Right forelimb (tissue), 1 donor: Measurements from ENCODE around the gene SASH1.
"Not testable (repeated sequence)": the region's sequence is repeated elsewhere in the genome, so short reads cannot be mapped to it uniquely, and the experiment has no call there.

Experiments
- DNase-seq: peaks from one replicate; pipeline ENCODE4 v3.0.0-alpha.2; 2018

SASH1 gene

DNA sequence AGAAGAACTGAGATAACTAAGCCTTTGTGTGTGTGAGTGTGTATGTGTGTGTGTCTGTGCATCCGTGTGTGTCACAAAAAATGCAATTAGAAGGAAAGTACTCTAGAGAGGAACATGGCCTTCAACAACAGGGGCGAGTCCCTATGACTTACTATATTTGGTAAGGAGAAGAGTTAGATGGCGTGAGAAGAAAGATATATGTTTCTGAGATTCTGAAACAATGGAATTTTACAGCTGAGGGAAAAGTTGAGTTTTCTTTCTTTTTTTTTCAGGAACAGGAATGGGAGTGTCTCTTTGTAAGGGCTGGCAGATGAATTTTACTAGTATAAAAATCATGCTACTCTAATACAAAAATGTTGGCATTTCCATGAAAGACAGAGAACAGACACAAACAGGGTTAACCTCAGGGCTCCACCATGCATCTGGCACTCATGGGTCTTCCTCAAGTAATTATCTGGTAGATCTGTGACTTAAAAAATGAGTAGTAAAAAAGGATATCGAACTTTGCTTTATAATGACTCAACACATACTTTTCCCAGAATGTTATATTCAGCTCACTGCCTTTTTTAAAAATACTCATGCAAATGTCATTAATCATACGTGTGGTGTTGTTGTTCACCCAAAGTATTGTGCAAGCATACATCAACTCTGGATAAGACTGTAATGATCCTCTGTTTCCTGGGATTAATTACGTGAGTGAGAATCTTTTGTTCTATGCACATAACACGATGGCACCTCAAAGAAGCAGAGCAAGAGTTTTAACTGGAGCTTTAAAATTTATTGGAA, 12.8 kb upstream of the SASH1 start:
- DNase-seq = no peak

DNA sequence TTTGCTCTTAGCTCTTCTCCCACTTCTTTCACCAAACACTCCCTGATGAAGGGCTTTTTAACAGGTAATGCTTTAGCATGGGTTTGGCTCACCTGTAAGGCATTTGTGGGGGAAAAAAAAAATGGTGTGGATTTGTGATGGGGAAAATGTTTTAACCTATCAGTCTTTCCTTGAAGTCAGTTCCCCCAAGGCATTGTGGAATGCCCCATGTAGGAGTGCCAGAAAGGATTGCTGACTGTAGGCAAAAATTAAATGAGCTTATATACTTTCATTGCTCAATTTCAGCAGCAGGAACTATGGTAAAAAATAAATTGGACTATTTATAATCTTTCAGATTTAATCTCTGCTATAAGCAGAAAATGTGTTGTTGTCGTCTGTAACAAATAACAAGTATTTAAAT, 10.6 kb upstream of the SASH1 start:
- no peak for DNase-seq

DNA sequence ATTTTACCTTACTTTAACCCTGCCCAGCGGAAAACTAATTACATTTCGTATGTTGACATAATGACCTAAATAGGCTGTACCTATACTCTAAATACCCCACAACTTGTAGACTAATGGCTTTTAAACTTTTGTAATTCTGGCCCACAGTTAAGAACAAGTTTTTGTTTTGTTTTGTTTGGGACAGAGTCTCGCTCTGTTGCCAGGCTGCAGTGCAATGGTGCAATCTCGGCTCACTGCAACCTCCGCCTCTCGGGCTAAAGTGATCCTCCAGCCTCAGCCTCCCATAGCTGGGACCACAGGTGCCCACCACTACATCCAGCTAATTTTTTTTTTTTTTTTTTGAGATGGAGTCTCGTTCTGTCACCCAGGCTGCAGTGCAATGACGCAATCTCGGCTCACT, 5.7 kb upstream of the SASH1 start:
- DNase-seq = no peak

DNA sequence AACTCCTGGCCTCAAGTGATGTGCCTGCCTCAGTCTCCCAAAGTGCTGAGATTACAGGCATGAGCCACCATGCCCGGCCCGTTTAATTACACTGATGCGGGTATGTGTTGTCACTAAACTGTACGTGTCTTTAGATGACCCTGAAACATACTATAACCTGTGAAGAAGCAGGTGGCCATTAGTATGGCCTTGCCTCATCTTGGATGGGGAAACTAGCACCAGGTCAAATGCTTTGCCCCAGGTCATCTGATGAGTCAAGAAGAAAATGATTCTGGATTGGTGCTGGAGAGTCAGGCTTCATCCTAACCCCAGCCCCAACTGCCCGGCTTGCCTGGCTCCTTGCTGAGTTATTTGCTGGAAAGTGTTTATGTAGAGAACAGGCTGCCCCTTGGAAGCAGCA, 2.9 kb upstream of the SASH1 start:
- DNase-seq = no peak

DNA sequence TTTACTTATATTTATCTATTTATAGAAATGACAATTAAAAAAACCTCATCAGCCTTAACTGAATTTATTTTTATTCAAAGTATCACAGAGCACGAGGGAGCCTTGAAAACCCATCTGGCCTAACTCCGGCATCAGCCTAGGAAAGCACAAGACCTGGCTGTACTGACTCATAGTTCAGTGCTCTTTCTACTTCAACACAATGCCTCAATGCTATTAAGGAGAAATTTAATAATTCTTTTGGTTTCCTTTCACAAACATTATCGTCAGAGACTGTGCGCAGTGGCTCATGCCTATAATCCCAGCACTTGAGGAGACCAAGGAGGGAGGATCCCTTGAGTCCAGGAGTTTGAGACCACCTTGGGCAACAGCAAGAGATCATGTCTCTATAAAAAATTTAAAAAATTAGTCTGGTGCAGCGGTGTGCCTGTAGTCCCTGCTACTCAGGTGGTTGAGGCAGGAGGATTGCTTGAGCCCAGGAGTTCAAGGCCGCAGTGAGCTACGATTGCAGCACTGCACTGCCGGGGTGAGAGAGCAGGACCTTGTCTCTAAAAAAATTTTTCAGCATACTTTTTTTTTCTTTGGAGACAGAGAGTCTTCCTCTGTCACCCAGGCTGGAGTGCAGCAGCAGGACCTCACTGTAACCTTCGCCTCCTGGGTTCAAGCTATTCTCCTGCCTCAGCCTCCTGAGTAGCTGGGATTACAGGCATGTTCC, 1.9 kb upstream of the SASH1 start:
- DNase-seq = no peak

DNA sequence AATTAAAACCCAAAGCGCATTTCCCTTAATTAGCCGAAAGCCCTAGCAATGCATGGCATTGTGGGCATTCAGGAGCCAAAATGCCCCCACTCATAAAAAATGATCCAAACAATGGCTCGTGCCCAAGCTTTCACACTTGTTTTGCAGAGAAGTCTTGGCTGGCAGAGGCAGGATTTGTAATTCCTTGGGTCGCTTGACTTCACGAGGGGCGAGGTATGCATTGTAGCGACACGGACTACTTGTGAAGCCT, 613 bp upstream of the SASH1 start:
- no peak for DNase-seq

DNA sequence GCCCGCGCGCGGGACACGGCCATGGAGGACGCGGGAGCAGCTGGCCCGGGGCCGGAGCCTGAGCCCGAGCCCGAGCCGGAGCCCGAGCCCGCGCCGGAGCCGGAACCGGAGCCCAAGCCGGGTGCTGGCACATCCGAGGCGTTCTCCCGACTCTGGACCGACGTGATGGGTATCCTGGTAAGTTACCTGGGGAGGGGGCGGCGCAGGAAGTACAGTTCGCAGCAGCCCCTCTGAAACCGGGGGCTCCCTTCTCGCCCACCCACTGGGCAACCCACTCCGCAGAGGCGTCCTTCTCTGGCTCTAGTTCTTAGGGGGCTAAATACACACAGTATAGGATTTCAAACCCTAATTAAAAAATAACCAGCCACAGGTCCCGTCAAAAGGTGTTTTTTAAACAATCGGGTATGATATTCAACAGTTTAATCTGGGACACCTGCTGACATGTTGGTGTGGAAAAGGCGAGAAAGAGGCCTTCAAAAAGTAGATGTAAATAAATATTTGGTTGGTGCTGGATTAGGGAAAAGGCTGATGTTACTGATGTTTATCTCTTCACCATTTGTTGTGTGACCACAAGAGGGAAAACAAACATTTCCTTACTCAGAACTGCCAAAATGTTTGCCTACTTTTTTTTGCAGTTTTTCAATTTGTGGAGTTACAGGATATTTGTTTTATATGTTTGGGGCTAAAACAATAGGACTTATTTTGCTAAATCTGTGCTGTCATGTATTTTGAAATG, 577 bp downstream of the SASH1 start:
- peak; percentile 63 for DNase-seq

DNA sequence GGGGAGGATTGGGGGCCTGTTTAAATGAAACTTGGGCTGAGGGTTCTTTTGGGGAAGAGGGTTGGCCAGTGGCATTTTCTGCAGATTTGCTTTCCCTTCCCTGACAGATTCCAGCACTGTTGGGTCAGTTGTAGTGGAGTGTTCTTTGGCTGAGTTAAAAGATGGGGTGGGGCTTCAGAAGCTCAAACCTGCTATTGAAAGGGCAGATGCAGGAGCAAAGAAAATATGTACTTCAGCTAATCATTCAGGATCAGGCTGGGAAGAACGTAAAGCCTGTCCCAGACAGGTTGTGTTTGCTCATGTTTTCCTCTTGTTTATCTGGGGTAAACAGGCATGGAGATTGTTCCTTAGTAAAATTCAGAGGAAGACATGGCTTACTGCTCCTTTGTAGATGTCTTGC, 2.5 kb downstream of the SASH1 start:
- no peak for DNase-seq

DNA sequence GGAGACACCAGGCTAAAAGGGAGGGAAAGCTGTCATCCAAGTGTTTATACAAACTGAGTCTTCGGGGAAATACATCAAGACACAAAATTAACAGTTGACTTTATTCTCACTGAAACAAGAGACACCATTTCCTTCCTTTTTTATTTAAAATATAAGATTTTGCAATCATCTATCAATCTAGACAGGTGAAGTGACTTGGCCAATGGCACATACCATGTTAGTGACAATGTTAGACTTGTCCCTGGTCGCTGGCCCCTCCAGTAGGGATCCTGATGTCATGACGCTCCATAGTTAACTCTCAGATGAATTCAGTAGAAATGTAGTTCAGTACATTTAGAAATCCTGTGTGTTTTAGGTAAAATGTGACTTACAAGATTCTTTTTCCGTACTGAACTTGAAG, 2.9 kb downstream of the SASH1 start:
- no peak for DNase-seq

DNA sequence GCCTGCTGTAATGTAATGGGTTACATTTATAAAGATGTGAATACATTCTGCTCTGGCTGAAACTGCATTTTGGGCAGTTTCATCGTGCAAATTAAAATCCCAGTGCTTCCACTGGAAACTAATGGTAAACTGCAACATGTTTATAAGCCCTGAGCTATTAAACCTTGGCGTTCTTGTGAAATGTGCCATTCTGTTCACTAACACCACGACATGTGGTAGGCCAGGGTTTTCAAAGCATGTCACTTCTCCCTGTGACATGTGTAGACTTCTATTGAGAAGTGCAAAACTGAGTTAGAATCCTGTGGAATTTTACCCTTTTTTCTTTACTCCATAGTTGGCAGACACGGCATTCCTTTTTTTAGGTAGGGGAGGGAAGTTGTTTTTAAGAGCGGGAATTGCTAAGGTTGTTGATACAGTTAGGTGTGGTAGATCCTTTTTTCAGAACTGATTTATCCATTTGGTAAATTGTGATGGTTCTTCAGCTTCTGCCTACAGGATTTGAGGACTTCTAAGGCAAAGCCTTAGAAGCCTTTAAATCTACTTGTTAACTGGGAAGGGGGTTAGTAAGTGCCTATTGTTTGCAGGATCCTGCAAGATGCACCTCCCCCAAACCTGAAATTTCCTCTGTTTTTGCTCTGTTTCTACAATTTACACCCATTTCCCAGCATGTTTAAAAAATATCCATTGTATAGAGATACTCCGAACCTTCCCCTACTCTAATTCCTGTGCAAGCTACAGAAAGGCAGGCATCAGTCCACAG, 4.2 kb downstream of the SASH1 start:
- DNase-seq = no peak

DNA sequence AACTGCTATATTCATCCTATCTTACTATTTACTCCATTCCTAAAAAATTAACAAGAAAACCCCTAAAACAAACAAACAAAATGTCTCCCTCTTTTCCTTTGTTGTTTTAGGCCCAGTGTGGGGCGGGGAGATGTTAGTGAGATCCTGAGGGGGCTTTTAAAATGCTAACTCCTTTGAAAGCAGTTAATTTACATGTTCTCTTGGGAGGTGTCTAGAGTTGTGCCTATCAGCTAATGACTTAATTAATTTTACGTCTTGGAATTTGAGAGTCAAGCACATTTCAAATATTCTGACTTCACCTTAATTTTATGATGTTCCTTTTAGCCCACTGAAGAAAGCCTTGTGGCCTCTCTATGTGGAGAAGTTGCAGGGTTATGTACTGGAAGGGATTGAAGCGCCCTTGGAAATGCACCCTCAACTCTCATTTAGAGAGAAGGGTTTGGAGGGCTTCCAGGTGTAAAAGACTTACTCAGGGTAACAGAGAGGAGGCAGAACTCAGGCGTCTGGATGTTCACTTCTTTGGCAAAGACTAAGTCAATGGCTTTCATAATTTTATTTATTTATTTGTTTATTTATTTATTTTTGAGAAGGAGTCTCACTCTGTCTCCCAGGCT, 4.9 kb downstream of the SASH1 start:
- no peak for DNase-seq

DNA sequence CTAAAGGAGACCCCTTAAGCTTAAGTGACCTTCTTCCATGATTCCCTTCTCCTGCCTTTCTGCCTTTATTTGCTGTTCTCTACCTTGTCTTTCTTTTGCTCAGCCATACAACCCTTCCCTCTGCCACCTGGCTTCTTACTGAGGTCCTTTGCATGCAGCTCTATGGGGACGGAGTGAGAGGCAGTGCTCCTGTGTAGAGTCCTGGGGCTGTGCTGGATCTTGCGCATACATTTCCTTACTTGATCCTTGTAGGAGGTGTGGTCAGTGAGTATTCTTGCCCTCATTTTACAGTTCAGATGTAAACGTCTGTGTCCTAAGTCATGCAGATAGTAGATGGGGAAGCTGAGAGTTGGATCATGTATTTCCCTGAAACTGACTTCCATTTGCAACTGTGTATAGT, 5.7 kb downstream of the SASH1 start:
- no peak for DNase-seq

DNA sequence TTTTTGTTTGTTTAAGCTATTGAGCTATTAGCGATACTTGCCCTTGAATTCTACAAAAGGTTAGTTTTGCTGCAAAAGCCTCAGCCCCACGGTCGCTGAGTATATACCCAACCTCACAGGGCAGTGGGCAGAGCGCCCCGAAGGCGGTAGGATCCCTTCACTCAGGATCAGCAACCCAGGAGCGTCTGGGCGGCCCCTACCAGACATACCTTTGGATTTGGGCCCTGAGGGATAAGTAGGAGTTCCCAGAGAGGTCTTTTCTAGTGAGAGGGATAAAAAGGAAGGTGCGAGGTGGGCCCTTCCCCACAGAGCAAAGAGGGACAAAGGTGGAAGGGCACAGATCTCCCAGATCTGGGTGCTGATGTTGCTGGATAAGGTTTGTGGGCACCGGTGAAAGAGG, 6.1 kb downstream of the SASH1 start:
- DNase-seq = no peak

DNA sequence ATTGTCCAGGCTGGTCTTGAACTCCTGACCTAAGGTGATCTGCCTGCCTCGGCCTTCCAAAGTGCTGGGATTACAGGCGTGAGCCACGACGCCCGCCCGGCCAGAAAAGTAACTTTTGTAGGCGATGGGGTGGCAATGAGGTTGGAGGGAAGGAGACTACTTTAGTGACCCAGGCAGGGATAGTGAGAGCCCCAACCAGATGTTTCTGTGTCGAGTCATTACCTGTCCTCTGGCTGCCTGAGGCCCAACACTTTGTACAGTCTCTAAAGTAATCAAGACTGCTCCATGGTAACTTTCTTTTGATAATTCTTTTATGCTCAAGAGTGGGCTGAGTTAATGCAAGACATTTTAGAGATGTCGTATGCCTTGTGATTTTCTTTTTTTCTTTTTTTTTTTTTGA, 6.8 kb downstream of the SASH1 start:
- no peak for DNase-seq

DNA sequence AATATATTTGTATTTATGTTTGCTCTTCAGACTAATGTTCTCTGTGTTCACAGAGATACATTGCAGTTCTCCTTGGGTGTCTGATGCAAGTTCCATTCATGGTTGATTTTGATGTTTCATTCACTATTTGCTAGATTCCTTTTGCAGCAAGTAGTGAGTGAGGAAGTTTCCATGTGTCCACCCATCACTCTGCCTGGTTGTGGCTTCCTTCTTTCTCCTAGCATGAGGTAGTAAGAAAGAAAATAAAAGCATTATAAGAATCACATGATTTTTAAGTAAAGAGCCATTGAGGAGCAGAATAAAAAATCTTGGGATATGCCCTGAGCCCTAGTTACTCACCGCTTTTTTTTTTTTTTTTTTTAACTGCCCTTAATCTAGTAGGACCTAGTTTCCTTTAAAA, 8.7 kb downstream of the SASH1 start:
- DNase-seq = no peak

DNA sequence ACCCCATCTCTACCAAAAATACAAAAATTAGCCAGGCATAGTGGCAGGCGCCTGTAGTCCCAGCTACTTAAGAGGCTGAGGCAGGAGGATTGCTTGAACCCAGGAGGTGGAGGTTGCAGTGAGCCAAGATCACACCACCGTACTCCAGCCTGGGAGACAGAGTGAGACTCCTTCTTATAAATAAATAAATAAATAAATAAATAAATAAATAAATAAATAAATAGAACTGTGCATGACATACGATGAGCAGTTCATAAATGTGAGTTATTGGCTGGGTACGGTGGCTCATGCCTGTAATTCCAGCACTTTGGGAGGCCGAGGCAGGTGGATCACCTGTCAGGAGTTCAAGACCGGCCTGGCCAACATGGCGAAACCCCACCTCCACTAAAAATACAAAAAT, 9.8 kb downstream of the SASH1 start:
- DNase-seq = not testable (repeated sequence)

DNA sequence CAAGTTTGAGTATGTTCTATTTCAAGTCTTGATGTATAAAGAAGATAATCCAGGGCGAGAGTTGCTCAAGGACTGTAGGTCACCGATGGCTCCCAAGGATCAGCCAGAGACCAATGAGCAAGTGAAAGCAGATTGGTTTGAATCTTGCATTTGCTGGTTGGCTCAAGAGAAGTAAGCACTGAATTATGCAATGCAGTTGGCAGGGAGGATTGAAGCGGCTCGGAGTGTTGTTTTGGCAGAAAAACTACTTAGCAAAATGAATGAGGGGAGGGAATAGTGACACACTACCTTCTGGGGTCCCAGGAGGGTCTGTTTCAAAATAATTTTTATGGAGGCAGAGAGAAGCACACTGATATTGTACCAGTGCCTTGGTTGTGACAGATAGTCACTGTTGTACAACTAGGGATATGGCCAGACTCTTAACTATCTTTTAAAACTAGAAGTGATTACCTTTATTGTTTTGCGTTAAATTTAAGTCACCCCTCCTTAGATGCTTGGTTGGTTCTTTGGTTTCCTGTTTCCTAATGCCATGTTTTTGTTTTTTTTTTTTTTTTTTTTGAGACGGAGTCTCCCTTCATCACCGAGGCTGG, 15.7 kb downstream of the SASH1 start:
- DNase-seq = no peak

DNA sequence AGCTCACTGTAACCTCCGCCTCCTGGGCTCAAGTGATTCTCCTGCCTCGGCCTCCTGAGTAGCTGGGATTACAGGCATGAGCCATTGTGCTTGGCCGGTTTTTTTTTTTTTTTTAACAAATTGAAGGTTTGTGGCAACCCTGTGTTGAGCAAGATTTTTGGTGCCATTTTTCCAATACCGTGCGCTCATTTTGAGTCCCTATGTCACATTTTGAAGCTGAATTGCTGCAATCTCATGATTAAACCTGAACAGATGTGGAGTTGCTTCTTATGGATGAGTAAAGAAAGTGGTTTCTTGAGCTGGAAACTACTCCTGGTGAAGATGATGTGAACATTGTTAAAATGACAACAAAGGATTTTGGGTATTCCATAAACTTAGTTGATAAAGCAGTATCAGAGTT, 16.6 kb downstream of the SASH1 start:
- no peak for DNase-seq

DNA sequence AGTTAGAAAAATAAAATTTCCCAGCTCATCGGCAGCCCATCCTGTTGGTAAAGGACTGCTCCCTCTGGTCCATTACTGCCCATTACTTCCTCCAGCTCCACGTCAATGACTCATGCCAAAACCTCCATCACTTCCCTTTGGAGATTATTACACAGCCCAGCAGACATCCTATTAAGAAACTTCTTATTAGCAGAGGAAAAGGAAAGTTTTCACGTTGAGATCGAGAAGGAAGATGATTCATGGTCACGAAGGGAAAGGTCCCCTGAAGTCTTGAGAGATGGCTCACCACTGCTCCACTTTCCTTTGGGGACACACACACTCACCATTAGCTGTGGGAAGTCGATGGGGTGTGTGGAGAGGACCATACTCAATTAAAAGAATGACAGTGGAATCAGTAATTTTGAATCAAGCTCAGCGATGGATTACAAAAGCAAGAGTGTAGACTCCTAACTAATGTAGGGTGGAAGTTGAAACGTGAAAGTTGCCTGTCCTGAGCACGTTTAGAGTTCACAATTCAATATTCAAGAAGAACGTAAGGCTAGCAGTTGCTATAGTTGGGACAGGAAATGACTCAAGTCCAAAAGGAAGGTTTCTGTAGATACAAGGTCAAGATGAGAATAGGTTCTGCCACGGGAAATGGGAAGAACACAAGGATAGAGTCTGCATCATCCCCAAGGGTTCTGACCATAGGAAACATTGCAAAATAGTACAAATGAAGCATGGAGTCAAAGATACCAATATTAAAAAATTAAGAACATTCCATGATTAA, 21.6 kb downstream of the SASH1 start:
- DNase-seq = no peak

DNA sequence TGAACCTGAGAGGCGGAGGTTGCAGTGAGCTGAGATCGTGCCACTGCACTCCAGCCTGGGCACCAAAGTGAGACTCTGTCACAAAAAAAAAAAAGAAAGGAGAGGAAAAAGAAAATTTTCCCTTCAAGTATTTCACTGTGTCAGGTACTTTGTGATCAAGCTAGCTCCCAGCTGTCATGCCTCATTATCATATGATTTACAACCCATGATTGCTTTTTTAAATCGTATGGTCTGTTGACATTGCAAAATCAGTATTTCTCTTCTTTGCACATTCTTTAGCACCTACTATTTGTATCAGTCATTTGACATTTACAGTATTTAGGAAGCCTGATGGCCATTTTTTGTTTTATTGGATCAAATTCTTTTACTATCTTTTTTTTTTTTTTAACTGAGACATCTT, 22.4 kb downstream of the SASH1 start:
- no peak for DNase-seq

DNA sequence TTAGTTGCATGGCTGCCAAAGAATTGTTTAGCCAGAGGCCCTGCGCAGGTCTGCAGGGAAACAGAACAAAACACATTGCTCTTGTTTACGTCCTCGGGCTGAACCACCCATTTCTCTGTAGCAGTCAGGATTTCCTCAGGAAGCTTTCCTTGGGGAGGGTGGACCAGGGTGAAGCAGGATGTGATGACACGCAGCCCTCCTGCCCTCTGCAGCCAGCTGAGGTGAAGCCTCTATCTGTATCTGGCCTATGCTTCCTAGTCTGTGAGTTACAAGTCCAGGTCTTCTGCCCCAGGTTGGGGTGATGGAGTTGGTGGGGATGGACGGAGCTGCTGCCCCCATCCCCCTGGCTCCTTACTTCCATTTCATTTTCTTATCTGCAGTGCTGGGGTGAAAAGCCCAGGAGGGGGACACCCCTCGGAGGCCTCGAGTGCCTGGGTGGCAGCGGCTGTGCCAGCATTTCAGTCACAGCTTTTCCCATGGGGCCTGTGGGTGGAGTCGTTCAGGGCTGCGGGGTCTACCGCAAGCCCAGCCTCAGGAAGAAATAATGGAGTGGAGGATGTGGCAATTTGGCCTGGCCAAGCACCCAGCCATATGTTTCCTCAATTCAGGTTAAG, 24.9 kb downstream of the SASH1 start:
- DNase-seq = peak; percentile 64
